GM18520 (cell line): Measurements from ENCODE around the gene OPRM1.
"Not testable (repeated sequence)": the region's sequence is repeated elsewhere in the genome, so short reads cannot be mapped to it uniquely, and the experiment has no call there.

Experiments used
- ATAC-seq: cut with Tn5 transposase; IDR thresholded peaks from one replicate; pipeline ENCODE4 v1.9.1; 2021; ENCODE audit not compliant: unreplicated experiment

OPRM1 gene

GRCh38 chr6:154039231-154039842, at the start of gene OPRM1:
TSS of gene OPRM1 (plus strand) at chr6:154039240. CDS start at chr6:154039545, 305 bp downstream.
- no peak for ATAC-seq

GRCh38 chr6:153989989-153990388, 49.1 kb upstream of the OPRM1 start:
- no peak for ATAC-seq

GRCh38 chr6:153994004-153994403, 45.0 kb upstream of the OPRM1 start:
- no peak for ATAC-seq

- no peak for ATAC-seq
Observed at GRCh38 chr6:153994811-153995210, 44.2 kb upstream of the OPRM1 start.

GRCh38 chr6:153997221-153997620, 41.8 kb upstream of the OPRM1 start:
- no peak for ATAC-seq

GRCh38 chr6:154001494-154002285, 37.4 kb upstream of the OPRM1 start:
- ATAC-seq = no peak

GRCh38 chr6:154002894-154003293, 36.1 kb upstream of the OPRM1 start:
- no peak for ATAC-seq

GRCh38 chr6:154010371-154010770, 28.7 kb upstream of the OPRM1 start:
- ATAC-seq = no peak

GRCh38 chr6:154012852-154013251, 26.2 kb upstream of the OPRM1 start:
- ATAC-seq = no peak

- ATAC-seq = no peak
Observed at GRCh38 chr6:154017786-154018185, 21.3 kb upstream of the OPRM1 start.

- ATAC-seq = no peak
Observed at GRCh38 chr6:154030646-154031045, 8.4 kb upstream of the OPRM1 start.

- ATAC-seq = no peak
Observed at GRCh38 chr6:154041001-154041400, 2.0 kb downstream of the OPRM1 start.

GRCh38 chr6:154053141-154053540, 14.1 kb downstream of the OPRM1 start:
- ATAC-seq = no peak

GRCh38 chr6:154056536-154056935, 17.5 kb downstream of the OPRM1 start:
- ATAC-seq = no peak

- ATAC-seq = no peak
Observed at GRCh38 chr6:154057098-154057497, 18.1 kb downstream of the OPRM1 start.

GRCh38 chr6:154058963-154059680, 20.1 kb downstream of the OPRM1 start:
- ATAC-seq = no peak

- no peak for ATAC-seq
Observed at GRCh38 chr6:154060076-154060475, 21.0 kb downstream of the OPRM1 start.

- ATAC-seq = no peak
Observed at GRCh38 chr6:154070041-154070440, 31.0 kb downstream of the OPRM1 start.

- ATAC-seq = no peak
Observed at GRCh38 chr6:154070657-154071056, 31.6 kb downstream of the OPRM1 start.

GRCh38 chr6:154071236-154071635, 32.2 kb downstream of the OPRM1 start:
- no peak for ATAC-seq

GRCh38 chr6:154071711-154072110, 32.7 kb downstream of the OPRM1 start:
- no peak for ATAC-seq

GRCh38 chr6:154078596-154078995, 39.6 kb downstream of the OPRM1 start:
- not testable (repeated sequence) for ATAC-seq
